GM19099 (cell line): ENCODE data around the gene GRHPR.

Source experiments
- POLR2A ChIP-seq: IDR thresholded peaks from 3 replicates; pipeline ENCODE4 v1.6.1; 2011; ENCODE audit warnings: low read depth; ENCODE audit not compliant: insufficient read length; ENCODE audit errors: extremely low read depth

Gene GRHPR

DNA sequence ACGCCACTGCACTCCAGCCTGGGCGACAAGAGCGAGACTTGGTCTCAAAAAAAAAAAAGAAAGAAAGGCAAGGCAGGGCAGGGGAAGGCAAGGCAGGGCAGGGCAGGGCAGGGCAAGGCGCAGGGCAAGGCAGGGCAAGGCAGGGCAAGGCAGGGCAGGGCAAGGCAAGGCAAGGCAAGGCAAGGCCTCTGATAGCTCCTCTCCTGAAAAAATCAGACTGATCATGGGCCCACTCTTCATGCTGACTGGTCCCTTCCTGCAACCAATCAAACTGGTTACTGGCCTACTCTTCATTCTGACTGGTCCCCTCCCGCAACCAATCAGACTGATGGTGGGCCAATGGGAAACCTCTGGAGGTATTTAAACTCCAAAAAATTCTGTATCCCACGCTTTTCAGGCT is 46.1 kb downstream of the GRHPR start:
- TF ChIP-seq POLR2A: no peak

GRCh38 chr9:37471942-37472684 is 49.6 kb downstream of the GRHPR start:
- TF ChIP-seq POLR2A: no peak

- no peak for TF ChIP-seq POLR2A
These were observed 51.9 kb downstream of the GRHPR start for GRCh38 chr9:37474438-37474837.

DNA sequence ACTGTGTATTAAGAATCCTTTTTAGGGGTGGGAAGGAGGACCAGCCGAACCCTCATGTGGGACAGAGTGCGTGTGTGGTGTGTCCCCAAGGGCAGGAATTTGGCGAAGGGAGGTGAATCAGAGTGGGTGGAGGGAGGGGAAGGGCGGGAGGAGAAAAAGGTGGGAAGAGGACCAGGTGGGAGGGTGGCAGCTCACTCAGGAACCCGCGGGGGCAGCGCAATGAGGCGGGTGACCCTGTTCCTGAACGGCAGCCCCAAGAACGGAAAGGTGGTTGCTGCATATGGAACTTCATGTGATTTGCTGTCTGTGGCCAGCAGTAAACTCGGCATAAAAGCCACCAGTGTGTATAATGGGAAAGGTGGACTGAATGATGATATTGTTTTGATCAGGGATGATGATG is 54.4 kb downstream of the GRHPR start:
- TF ChIP-seq POLR2A: no peak

DNA sequence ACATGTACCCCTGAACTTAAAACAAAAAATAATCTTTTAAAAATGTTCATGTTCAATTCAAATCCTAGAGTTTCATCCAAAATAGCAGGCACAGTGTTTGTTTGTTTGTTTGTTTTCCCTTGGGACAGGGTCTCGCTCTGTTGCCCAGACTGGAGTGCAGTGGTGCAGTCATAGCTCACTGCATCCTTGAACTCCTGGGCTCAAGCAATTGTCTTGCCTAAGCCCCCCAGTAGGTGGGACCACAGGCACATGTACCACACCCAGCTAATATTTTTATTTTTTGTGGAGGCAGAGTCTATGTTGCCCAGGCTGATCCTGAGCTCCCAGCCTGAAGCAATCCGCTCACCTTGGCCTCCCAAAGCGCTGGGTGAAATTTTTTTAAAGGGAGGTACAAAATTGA is 58.3 kb downstream of the GRHPR start:
- no peak for TF ChIP-seq POLR2A

- TF ChIP-seq POLR2A: peak; percentile 95
These were observed 63.1 kb downstream of the GRHPR start, which contains the start of gene POLR1E for GRCh38 chr9:37485389-37486255. Gene POLR1E (plus strand): TSS chr9:37485948. CDS start chr9:37486048, 100 bp downstream.

DNA sequence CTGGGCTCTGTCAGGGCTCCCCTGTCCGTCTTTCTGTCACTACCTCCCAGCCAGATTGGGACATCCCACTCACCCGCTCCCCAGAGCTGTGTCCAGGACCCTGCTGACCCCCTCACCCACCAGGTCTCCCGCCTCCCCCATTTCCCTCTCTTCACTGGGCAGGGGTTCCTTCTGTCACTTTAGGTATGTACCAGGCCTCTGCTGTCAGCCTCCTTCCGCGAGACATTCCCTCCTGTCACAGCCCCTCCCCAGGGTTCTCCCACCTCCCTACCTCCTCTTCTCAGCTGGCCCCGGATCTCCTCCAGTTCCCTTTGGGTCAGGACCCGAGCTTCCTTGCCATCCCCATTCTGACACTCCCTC is 63.7 kb downstream of the GRHPR start:
- TF ChIP-seq POLR2A: no peak
